CD4-positive, alpha-beta memory T cell (primary cell): ENCODE results near the gene DEAF1. TPM values are rescaled to one million over a fixed set of nuclear protein-coding genes. Genes with fewer than 3 reads are reported as not detected.

Experiments
- CTCF ChIA-PET: fragments of 350-600 bp; sonication (Branson Sonifier 250); formaldehyde crosslinking; loops from one replicate; lab custom pipeline; 2021; ENCODE audit warnings: inconsistent platforms; ENCODE audit not compliant: partially characterized antibody; lab: Charles Lee
- POLR2A ChIA-PET: fragments of 350-600 bp; sonication (Branson Sonifier 250); formaldehyde crosslinking; loops from one replicate; lab custom pipeline; 2021; ENCODE audit not compliant: partially characterized antibody; lab: Charles Lee
- DNase-seq, 5 donors: peaks; one replicate each; pipeline versions ENCODE4 v3.0.0 to v3.0.0-alpha.2; 2020 to 2022; ENCODE audit warnings: mixed read lengths in 1 of 5
- H3K27ac ChIP-seq: one replicate; pipeline ENCODE4 v1.7.0; 2013; ENCODE audit warnings: low read depth, low read length
- H3K27me3 ChIP-seq: 2 replicates; pipeline ENCODE4 v1.7.0; 2013; ENCODE audit warnings: mild to moderate bottlenecking, low read length, moderate library complexity; ENCODE audit not compliant: insufficient read depth
- H3K36me3 ChIP-seq: 2 replicates; pipeline ENCODE4 v1.7.0; 2013; ENCODE audit warnings: mild to moderate bottlenecking, low read length, moderate library complexity; ENCODE audit not compliant: insufficient read depth
- H3K4me1 ChIP-seq: 2 replicates; pipeline ENCODE4 v1.7.0; 2013; ENCODE audit warnings: mild to moderate bottlenecking, low read length, moderate library complexity; ENCODE audit not compliant: insufficient read depth
- H3K4me3 ChIP-seq, 2 donors: one replicate each; pipeline ENCODE4 v1.7.0; 2013; ENCODE audit warnings: low read length in 2 of 2, mild to moderate bottlenecking in 1 of 2
- H3K9me3 ChIP-seq, 2 donors: one replicate each; pipeline ENCODE4 v1.7.0; 2013; ENCODE audit warnings: low read length in 2 of 2, control low read depth in 1 of 2; ENCODE audit not compliant: control insufficient read depth in 1 of 2
- H3K27ac Mint-ChIP-seq, 7 donors: one replicate each; pipeline ENCODE4 v1.8.0; 2020 to 2021; ENCODE audit warnings: mixed read lengths in 7 of 7, mild to moderate bottlenecking in 6 of 7, inconsistent platforms in 3 of 7, moderate library complexity in 3 of 7
- H3K27me3 Mint-ChIP-seq, 2 donors: one replicate each; pipeline ENCODE4 v1.8.0; 2020 to 2021; ENCODE audit warnings: mixed read lengths in 2 of 2
- H3K36me3 Mint-ChIP-seq, 2 donors: one replicate each; pipeline ENCODE4 v1.8.0; 2020 to 2021; ENCODE audit warnings: mixed read lengths in 2 of 2, inconsistent platforms in 1 of 2, mild to moderate bottlenecking in 1 of 2
- H3K4me1 Mint-ChIP-seq, 4 donors: one replicate each; pipeline ENCODE4 v1.8.0; 2020 to 2021; ENCODE audit warnings: mixed read lengths in 4 of 4, mild to moderate bottlenecking in 1 of 4
- H3K4me3 Mint-ChIP-seq, 8 donors: one replicate each; pipeline ENCODE4 v1.8.0; 2020 to 2021; ENCODE audit warnings: mixed read lengths in 8 of 8, mild to moderate bottlenecking in 7 of 8, moderate library complexity in 6 of 8, inconsistent platforms in 3 of 8
- H3K9me3 Mint-ChIP-seq, 8 donors: one replicate each; pipeline ENCODE4 v1.8.0; 2020 to 2021; ENCODE audit warnings: mixed read lengths in 8 of 8, mild to moderate bottlenecking in 5 of 8, inconsistent platforms in 3 of 8, moderate library complexity in 1 of 8
- intact Hi-C: fragments of 100-400 bp; cut with micrococcal nuclease; formaldehyde crosslinking; loops from one replicate; pipeline ENCODE4 v1.15.1; 2023
- polyA plus RNA-seq, 2 donors: library from polyadenylated mRNA; unstranded; fragments of 300-500 nt; fragmentation: Illumina TruSeq; gene quantifications; one replicate each; pipeline ENCODE4 v1.2.3, GENCODE V29; 2021
- total RNA-seq, 2 experiments: library from RNA; stranded (reverse); gene quantifications; one replicate each; pipeline ENCODE4 v1.2.3, GENCODE V29; 2021

DEAF1 gene
- total and polyA plus RNA-seq, 4 experiments from 2014 or later: 34.5 to 50.8 (median 42.8) TPM

- no peaks in the 10 kb centered on the region for H3K9me3 Mint-ChIP-seq
- POLR2A ChIA-PET: interaction anchor here (1.1 kb wide), 1 partner anchor 23 kb away, joined by 3 read pairs; no protein-coding TSS in a partner anchor
These were observed 86.9 kb downstream of the DEAF1 start for GRCh38 chr11:607971-608659.

GRCh38 chr11:607020-607780 is 87.8 kb downstream of the DEAF1 start:
- no peaks in the 10 kb centered on the region for H3K9me3 Mint-ChIP-seq
- no peaks in the 10 kb centered on the region for H3K27me3 Mint-ChIP-seq
- POLR2A ChIA-PET: interaction anchor here (0.8 to 1.6 kb wide), 3 partner anchors 22 to 31 kb away, joined by 3 to 5 read pairs (median 4); no protein-coding TSS in a partner anchor
- H3K27ac Mint-ChIP-seq: peak overlapping the region in 5 of 7 donors; percentile 5 to 73 (median 48)
- CTCF ChIA-PET: interaction anchor here (1.1 kb wide), 1 partner anchor 31 kb away, joined by 3 read pairs; no protein-coding TSS in a partner anchor
- H3K9me3 ChIP-seq: no peaks in the 10 kb centered on the region
- no peaks in the 10 kb centered on the region for H3K4me1 ChIP-seq
- intact Hi-C loops: no loop called here
- no peak overlapping the region for H3K4me3 Mint-ChIP-seq
- H3K27ac ChIP-seq: no peak overlapping the region
- no peak for DNase-seq
- no peaks in the 10 kb centered on the region for H3K27me3 ChIP-seq
- H3K36me3 Mint-ChIP-seq: peaks cover 18 to 47% of the 10 kb centered on the region in 2 donors
- H3K4me3 ChIP-seq: no peak overlapping the region
- H3K36me3 ChIP-seq: peaks cover 71% of the 10 kb centered on the region
- H3K4me1 Mint-ChIP-seq: peaks cover 2 to 5% (median 2%) of the 10 kb centered on the region in 4 donors

More at GRCh38 chr11:607971-608659, 86.9 kb downstream of the DEAF1 start:
- Histone ChIP-seq H3K4me3 (no peak overlapping the region), H3K27me3 (no peaks in the 10 kb centered on the region), H3K9me3 (no peaks in the 10 kb centered on the region), H3K36me3 (peaks cover 77% of the 10 kb centered on the region), H3K4me1 (peaks cover 3% of the 10 kb centered on the region), H3K27ac (no peak overlapping the region)
- DNase-seq: peak in 1 of 5 donors; percentile 14
- CTCF ChIA-PET: no interaction called here
- Mint-ChIP-seq H3K36me3 (peaks cover 18 to 47% of the 10 kb centered on the region in 2 donors), H3K4me1 (peaks cover 2 to 9% (median 4%) of the 10 kb centered on the region in 4 donors), H3K27me3 (no peaks in the 10 kb centered on the region), H3K4me3 (no peak overlapping the region), H3K27ac (peak overlapping the region in 2 of 7 donors; percentile 50 to 68)
- intact Hi-C loops: no loop called here

- Mint-ChIP-seq H3K4me3 (no peak overlapping the region), H3K4me1 (no peaks in the 10 kb centered on the region), H3K27me3 (no peaks in the 10 kb centered on the region), H3K36me3 (peaks cover 24 to 49% of the 10 kb centered on the region in 2 donors), H3K9me3 (no peaks in the 10 kb centered on the region), H3K27ac (peak overlapping the region in 2 of 7 donors; percentile 12 to 73)
- H3K27me3 ChIP-seq: no peaks in the 10 kb centered on the region
- POLR2A ChIA-PET: interaction anchor here (1.6 kb wide), 1 partner anchor 30 kb away, joined by 5 read pairs; no protein-coding TSS in a partner anchor
- no peak overlapping the region for H3K4me3 ChIP-seq
- H3K36me3 ChIP-seq: peaks cover 72% of the 10 kb centered on the region
- no peak for DNase-seq
- intact Hi-C loops: no loop called here
- CTCF ChIA-PET: interaction anchor here (1.1 kb wide), 1 partner anchor 30 kb away, joined by 3 read pairs; no protein-coding TSS in a partner anchor
- no peaks in the 10 kb centered on the region for H3K4me1 ChIP-seq
- no peak overlapping the region for H3K27ac ChIP-seq
- H3K9me3 ChIP-seq: no peaks in the 10 kb centered on the region
These were observed 88.8 kb downstream of the DEAF1 start for GRCh38 chr11:606245-606644.

- Histone ChIP-seq H3K27me3 (no peaks in the 10 kb centered on the region), H3K4me1 (no peaks in the 10 kb centered on the region), H3K27ac (no peak overlapping the region), H3K36me3 (peaks cover 67% of the 10 kb centered on the region), H3K9me3 (no peaks in the 10 kb centered on the region), H3K4me3 (no peak overlapping the region)
- peaks cover 24 to 45% of the 10 kb centered on the region in 2 donors for H3K36me3 Mint-ChIP-seq
- peak overlapping the region in 1 of 7 donors; percentile 57 for H3K27ac Mint-ChIP-seq
- H3K4me1 Mint-ChIP-seq: no peaks in the 10 kb centered on the region
- ChIA-PET CTCF (no interaction called here), POLR2A (interaction anchor here (0.7 to 1.1 kb wide), 2 partner anchors 10 to 16 kb away, joined by 3 read pairs; partner anchors contain the start of gene IRF7)
- DNase-seq: peak in 1 of 5 donors; percentile 3
- H3K27me3 Mint-ChIP-seq: no peaks in the 10 kb centered on the region
- H3K4me3 Mint-ChIP-seq: no peak overlapping the region
- intact Hi-C loops: no loop called here
- H3K9me3 Mint-ChIP-seq: no peaks in the 10 kb centered on the region
These were observed 89.5 kb downstream of the DEAF1 start for GRCh38 chr11:605286-606129.

GRCh38 chr11:603154-603553 is 91.9 kb downstream of the DEAF1 start:
- CTCF ChIA-PET: no interaction called here
- Mint-ChIP-seq H3K27ac (no peak overlapping the region), H3K9me3 (no peaks in the 10 kb centered on the region), H3K4me1 (peaks cover 0 to 1% (median 0%) of the 10 kb centered on the region in 4 donors), H3K4me3 (no peak overlapping the region), H3K27me3 (no peaks in the 10 kb centered on the region), H3K36me3 (peaks cover 33 to 48% of the 10 kb centered on the region in 2 donors)
- peak in 1 of 5 donors; percentile 1 for DNase-seq
- Histone ChIP-seq H3K36me3 (peaks cover 73% of the 10 kb centered on the region), H3K4me3 (no peak overlapping the region), H3K27ac (no peak overlapping the region), H3K9me3 (no peaks in the 10 kb centered on the region), H3K27me3 (no peaks in the 10 kb centered on the region), H3K4me1 (no peaks in the 10 kb centered on the region)
- POLR2A ChIA-PET: no interaction called here
- intact Hi-C loops: no loop called here

- peaks cover 35 to 48% of the 10 kb centered on the region in 2 donors for H3K36me3 Mint-ChIP-seq
These were observed 93.3 kb downstream of the DEAF1 start for GRCh38 chr11:601573-602245.

More at GRCh38 chr11:601573-602245, 93.3 kb downstream of the DEAF1 start:
- POLR2A ChIA-PET: interaction anchor here (0.7 to 1.2 kb wide), 3 partner anchors 11 to 138 kb away, joined by 3 to 4 read pairs (median 3); partner anchors contain the start of gene IRF7
- no peaks in the 10 kb centered on the region for H3K9me3 Mint-ChIP-seq
- Histone ChIP-seq H3K27ac (no peak overlapping the region), H3K4me3 (no peak overlapping the region), H3K9me3 (no peaks in the 10 kb centered on the region), H3K27me3 (no peaks in the 10 kb centered on the region), H3K4me1 (no peaks in the 10 kb centered on the region), H3K36me3 (peaks cover 70% of the 10 kb centered on the region)
- H3K4me1 Mint-ChIP-seq: peaks cover 0 to 5% (median under 1%) of the 10 kb centered on the region in 4 donors
- intact Hi-C loops: no loop called here
- peak overlapping the region in 2 of 7 donors; percentile 22 to 60 for H3K27ac Mint-ChIP-seq
- peak in 1 of 5 donors; percentile 8 for DNase-seq
- no peak overlapping the region for H3K4me3 Mint-ChIP-seq
- no peaks in the 10 kb centered on the region for H3K27me3 Mint-ChIP-seq
- CTCF ChIA-PET: no interaction called here
